Heart left ventricle (tissue), 16 donors: ENCODE results near the gene SPARC. TPM values are rescaled to one million over a fixed set of nuclear protein-coding genes. Genes with fewer than 3 reads are reported as not detected.

Experiments
- ATAC-seq, 4 donors: fragments of 200-7000 bp; cut with Tn5 transposase; one replicate each; pipeline ENCODE4 v1.9.1; 2020 to 2022; ENCODE audit warnings: moderate library complexity in 4 of 4, mild to moderate bottlenecking in 3 of 4, moderate number of reproducible peaks in 1 of 4
- DNase-seq, 5 donors: peaks; one replicate each; pipeline ENCODE4 v3.0.0-alpha.2; 2020
- H3K27ac ChIP-seq, 12 donors: fragments of 200-600 bp; sonication (generic) in 4 of 12; one replicate each; pipeline versions ENCODE4 v1.5.0 to v1.8.0; 2016 to 2022; ENCODE audit warnings: mild to moderate bottlenecking in 2 of 12
- H3K27me3 ChIP-seq, 9 donors: fragments of 200-600 bp; sonication (generic) in 2 of 9; one replicate each; pipeline versions ENCODE4 v1.5.1 to v1.8.0; 2016 to 2022; ENCODE audit warnings: mild to moderate bottlenecking in 3 of 9
- H3K36me3 ChIP-seq, 9 donors: fragments of 200-600 bp; sonication (generic) in 2 of 9; one replicate each; pipeline versions ENCODE4 v1.5.0 to v1.8.0; 2018 to 2022; ENCODE audit warnings: mild to moderate bottlenecking in 2 of 9
- H3K4me1 ChIP-seq, 12 donors: fragments of 200-600 bp; sonication (generic) in 4 of 12; one replicate each; pipeline versions ENCODE4 v1.5.0 to v1.8.0; 2016 to 2022; ENCODE audit warnings: mild to moderate bottlenecking in 3 of 12
- H3K4me3 ChIP-seq, 12 donors: fragments of 200-600 bp; sonication (generic) in 4 of 12; one replicate each; pipeline versions ENCODE4 v1.5.0 to v1.8.0; 2017 to 2022; ENCODE audit warnings: mild to moderate bottlenecking in 9 of 12, moderate library complexity in 4 of 12
- H3K9me3 ChIP-seq, 12 donors: fragments of 200-600 bp; sonication (generic) in 4 of 12; one replicate each; pipeline versions ENCODE4 v1.5.0 to v1.8.0; 2016 to 2022; ENCODE audit warnings: mild to moderate bottlenecking in 1 of 12
- CTCF ChIP-seq, 12 donors: fragments of 200-600 bp; sonication (generic) in 4 of 12; IDR thresholded peaks; one replicate each; pipeline versions ENCODE4 v1.5.0 to v1.8.0; 2018 to 2022; ENCODE audit warnings: antibody characterized with exemption in 12 of 12, mild to moderate bottlenecking in 5 of 12
- POLR2A ChIP-seq, 2 donors: fragments of 450-650 bp; IDR thresholded peaks; one replicate each; pipeline ENCODE4 v1.6.1; 2017; ENCODE audit warnings: antibody characterized with exemption in 2 of 2, mild to moderate bottlenecking in 2 of 2, moderate library complexity in 2 of 2
- WGBS, 4 donors: extraction: QIAGEN DNeasy Blood & Tissue Kit in 2 of 4; methylation state at CpG; one replicate each; pipeline versions ENCODE4 v1.1.5 to v1.1.7; 2013 to 2018; 5-methylcytosine and 5-hydroxymethylcytosine counted together
- intact Hi-C, 10 donors: fragments of 100-400 bp; cut with DNase I; formaldehyde crosslinking; loops; one replicate each; pipeline versions ENCODE4 v1.11.1 to v1.14.2; 2022
- polyA plus RNA-seq, 2 donors: library from polyadenylated mRNA; stranded (reverse); fragments of 200-250 nt; gene quantifications; one replicate each; pipeline ENCODE4 v1.2.3, GENCODE V29; 2013
- total RNA-seq, 9 donors: library from RNA; depleted of rRNA in 2 of 9; stranded (reverse); fragments of >200 nt in 2 of 9; fragmentation: NEBNext Ultra II Directional in 3 of 9; extraction: Animal tissue kit (Norgen Biotek cat#: 25700) in 3 of 9; gene quantifications; one replicate each; pipeline versions ENCODE4 v1.1.0 to v1.2.4, GENCODE V29; 2016 to 2023
- donor health status: ischemic (EF 13 %, LVEDD 7.1; RV severe dilation, severe dysfunction).
- donor health status: healthy with polysubstance abuse.
- donor health status: DM: no; HTN: yes; CAD: no.
- donor health status: DM: no; HTN: no; CAD: no.
- donor health status: ischemic (EF 25% LVEDD 6.9; RV normal size, moderate dysfunction).
- donor health status: ischemic (EF 25% LVEDD 5.7; RV mildly dilated, moderate dysfunction).
- donor health status: healthy.
- donor health status: DM: yes; HTN: yes; CAD: no.
- donor health status: ischemic (EF 35%, LVEDD 5.7; RV mildly dilated, moderate dysfunction).
- donor health status: nonischemic (EF 11% LVEDD 7.7; RV severe dilation, severe dysfunction).
- donor health status: DM: yes; HTN: yes; CAD: no.
- donor health status: PGD.
- donor health status: ischemic (EF 29% LVEDD 5.4; RV normal size, mild dysfunction).
- donor health status: nonischemic (EF 23%, LVEDD 6.1; RV moderate dilation, normal function).

The SPARC gene
- total and polyA plus RNA-seq, 11 donors: 119 to 1,522 (median 471) TPM

DNA sequence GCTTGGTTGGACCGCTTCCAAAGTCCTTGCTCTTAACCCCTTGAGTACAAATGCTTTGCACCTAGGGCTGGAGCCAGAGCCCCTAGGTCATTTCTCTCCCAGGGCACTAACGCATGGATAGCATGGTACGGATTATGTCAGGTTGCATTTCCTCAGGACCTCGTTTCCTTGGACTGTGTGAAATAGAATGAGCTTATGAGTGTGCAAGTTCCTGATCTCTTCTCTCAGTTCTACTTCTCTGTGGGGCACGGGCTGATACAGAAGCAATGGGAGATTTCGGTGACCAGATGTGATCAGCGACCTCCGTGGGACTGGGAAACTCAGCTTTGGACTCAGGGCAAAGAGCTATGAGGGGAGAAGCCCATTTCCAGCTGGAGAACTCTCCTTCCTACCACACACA is 14.2 kb downstream of the SPARC start:
- no peak for TF ChIP-seq CTCF (IDR thresholded peaks at IDR 0.05)
- TF ChIP-seq POLR2A (IDR thresholded peaks at IDR 0.05): no peak
- H3K4me3 ChIP-seq: no peak overlapping the region
- intact Hi-C loops: no loop called here
- DNase-seq: no peak
- ATAC-seq: no peak
- H3K9me3 ChIP-seq: no peaks in the 10 kb centered on the region
- peak overlapping the region; percentile 38 to 89 (median 76) for H3K27ac ChIP-seq
- H3K27me3 ChIP-seq: no peaks in the 10 kb centered on the region
- peaks cover 6 to 97% (median 64%) of the 10 kb centered on the region in 9 donors for H3K36me3 ChIP-seq
- 67 to 77% (median 70%) methylated on average over 5 to 8 of the region's 8 CpGs for WGBS, 4 donors
- H3K4me1 ChIP-seq: peaks cover 9 to 98% (median 84%) of the 10 kb centered on the region in 12 donors

DNA sequence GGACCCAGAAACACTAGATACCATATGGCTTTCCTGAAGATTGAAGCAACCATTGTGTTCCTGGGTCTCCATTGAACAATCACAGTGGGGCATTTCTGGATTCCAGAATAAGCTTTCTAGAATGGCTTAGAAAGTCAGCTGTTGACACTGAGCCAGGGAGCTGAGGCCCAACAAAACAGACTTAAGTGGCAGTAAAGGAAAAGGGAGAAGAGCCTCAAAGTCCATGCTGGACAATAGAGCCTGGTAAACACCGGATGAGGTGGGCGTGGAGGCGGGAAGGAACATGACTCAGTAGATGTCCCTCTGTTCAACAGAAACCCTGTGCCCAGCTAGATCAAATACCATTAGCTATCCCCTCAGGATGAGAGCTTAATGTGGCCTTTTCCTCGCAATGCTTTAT is 14.8 kb downstream of the SPARC start:
- no peak overlapping the region for H3K4me3 ChIP-seq
- TF ChIP-seq POLR2A (IDR thresholded peaks at IDR 0.05) (no peak), CTCF (IDR thresholded peaks at IDR 0.05) (no peak)
- peak in 3 of 5 donors; percentile 57 to 78 (median 61) for DNase-seq
- ATAC-seq: peak; percentile 20 to 73 (median 66)
- H3K36me3 ChIP-seq: peaks cover 6 to 98% (median 70%) of the 10 kb centered on the region in 9 donors
- no peaks in the 10 kb centered on the region for H3K9me3 ChIP-seq
- no peaks in the 10 kb centered on the region for H3K27me3 ChIP-seq
- H3K27ac ChIP-seq: peak overlapping the region; percentile 38 to 89 (median 76)
- intact Hi-C loops: no loop called here
- WGBS, 4 donors: 51 to 67% (median 61%) methylated on average over 4 of the region's 4 CpGs
- H3K4me1 ChIP-seq: peaks cover 3 to 98% (median 83%) of the 10 kb centered on the region in 12 donors

GRCh38 chr5:151670953-151671636 is 15.6 kb downstream of the SPARC start:
- TF ChIP-seq POLR2A (IDR thresholded peaks at IDR 0.05) (no peak), CTCF (IDR thresholded peaks at IDR 0.05) (no peak)
- Histone ChIP-seq H3K4me3 (no peak overlapping the region), H3K4me1 (peaks cover 2 to 98% (median 83%) of the 10 kb centered on the region in 12 donors), H3K36me3 (peaks cover 6 to 98% (median 79%) of the 10 kb centered on the region in 9 donors), H3K9me3 (no peaks in the 10 kb centered on the region), H3K27me3 (no peaks in the 10 kb centered on the region), H3K27ac (peak overlapping the region; percentile 38 to 89 (median 76))
- intact Hi-C loops: no loop called here
- 64 to 68% (median 67%) methylated on average over 6 of the region's 6 CpGs for WGBS, 4 donors
- DNase-seq (peak in 1 of 5 donors; percentile 57), ATAC-seq (peak in 2 of 4 donors; percentile 41 to 62)

- H3K27me3 ChIP-seq: no peaks in the 10 kb centered on the region
- H3K4me3 ChIP-seq: no peak overlapping the region
- TF ChIP-seq CTCF (IDR thresholded peaks at IDR 0.05) (no peak), POLR2A (IDR thresholded peaks at IDR 0.05) (no peak)
- 42 to 54% (median 43%) methylated on average over 4 of the region's 4 CpGs for WGBS, 4 donors
- peaks cover 0 to 98% (median 83%) of the 10 kb centered on the region in 12 donors for H3K4me1 ChIP-seq
- ATAC-seq: peak in 3 of 4 donors; percentile 23 to 41 (median 28)
- no peak for DNase-seq
- peak overlapping the region; percentile 38 to 89 (median 76) for H3K27ac ChIP-seq
- no peaks in the 10 kb centered on the region for H3K9me3 ChIP-seq
- intact Hi-C loops: no loop called here
- H3K36me3 ChIP-seq: peaks cover 6 to 98% (median 83%) of the 10 kb centered on the region in 9 donors
These were observed 16.5 kb downstream of the SPARC start for GRCh38 chr5:151670083-151670686.
